Endodermal cell (in vitro differentiated cells): ENCODE results near the gene TIMM50. TPM values are rescaled to one million over a fixed set of nuclear protein-coding genes. Genes with fewer than 3 reads are reported as not detected.

ENCODE experiments used
- DNase-seq: peaks from one replicate; pipeline ENCODE4 v3.0.0-alpha.2; 2017
- H3K27ac ChIP-seq: 2 replicates; pipeline ENCODE4 v1.5.1; 2013; ENCODE audit warnings: mild to moderate bottlenecking, low read depth, low read length, moderate library complexity
- H3K27me3 ChIP-seq: 2 replicates; pipeline ENCODE4 v1.6.1; 2013; ENCODE audit warnings: mild to moderate bottlenecking, low read length, moderate library complexity; ENCODE audit not compliant: insufficient read depth, control insufficient read depth, poor library complexity, severe bottlenecking
- H3K36me3 ChIP-seq: 2 replicates; pipeline ENCODE4 v1.7.0; 2013; ENCODE audit warnings: mild to moderate bottlenecking, low read length, moderate library complexity; ENCODE audit not compliant: control insufficient read depth, insufficient read depth
- H3K4me1 ChIP-seq: one replicate; pipeline ENCODE4 v1.7.0; 2013; ENCODE audit warnings: low read length; ENCODE audit not compliant: control insufficient read depth, insufficient read depth
- H3K4me3 ChIP-seq: 2 replicates; pipeline ENCODE4 v1.5.1; 2013; ENCODE audit warnings: mild to moderate bottlenecking, low read length, moderate library complexity
- H3K9ac ChIP-seq: 2 replicates; pipeline ENCODE4 v1.6.1; 2013; ENCODE audit warnings: mild to moderate bottlenecking, low read length, moderate library complexity; ENCODE audit not compliant: poor library complexity, severe bottlenecking; ENCODE audit errors: extremely low read depth
- H3K9me3 ChIP-seq: 2 replicates; pipeline ENCODE4 v1.6.1; 2013; ENCODE audit warnings: mild to moderate bottlenecking, low read length, moderate library complexity; ENCODE audit not compliant: control insufficient read depth
- H3K27ac Mint-ChIP-seq: 2 replicates; pipeline ENCODE4 v1.8.0; 2020; ENCODE audit warnings: mixed read lengths
- H3K27me3 Mint-ChIP-seq: 2 replicates; pipeline ENCODE4 v1.8.0; 2021; ENCODE audit warnings: mild to moderate bottlenecking, mixed read lengths; ENCODE audit not compliant: insufficient read depth
- H3K36me3 Mint-ChIP-seq: 2 replicates; pipeline ENCODE4 v1.8.0; 2020; ENCODE audit warnings: low read depth, mixed read lengths
- H3K4me1 Mint-ChIP-seq: 2 replicates; pipeline ENCODE4 v1.8.0; 2020; ENCODE audit warnings: mixed read lengths
- H3K4me3 Mint-ChIP-seq: 2 replicates; pipeline ENCODE4 v1.8.0; 2020; ENCODE audit warnings: mild to moderate bottlenecking, moderate library complexity, mixed read lengths
- H3K9me3 Mint-ChIP-seq: 2 replicates; pipeline ENCODE4 v1.8.0; 2020; ENCODE audit warnings: mild to moderate bottlenecking, mixed read lengths
- WGBS, 2 experiments: methylation state at CpG; one replicate each; pipeline versions ENCODE4 v1.1.5 to v1.1.7; 2013; ENCODE audit warnings: missing lambda C conversion rate in 2 of 2, mixed read lengths in 1 of 2; ENCODE audit not compliant: insufficient coverage in 1 of 2, insufficient read length in 1 of 2; 5-methylcytosine and 5-hydroxymethylcytosine counted together
- total RNA-seq, 2 donors: library from RNA; stranded (reverse); fragmentation: NEBNext Ultra II Directional in 1 of 2; extraction: Animal tissue kit (Norgen Biotek cat#: 25700) in 1 of 2; gene quantifications; 2 replicates in 1 of 2; 3 replicates in 1 of 2; pipeline ENCODE4 v1.2.1, GENCODE V29; 2021
- TF ChIP-seq, protein P1 (sequence below): fragments of 200-600 bp; sonication (generic); conservative IDR thresholded peaks from 2 replicates; pipeline ENCODE4 v1.5.0; 2021; ENCODE audit warnings: antibody characterized with exemption, mild to moderate bottlenecking

The TIMM50 gene
- total RNA-seq, 2 donors from 2014 or later, result 87.8 to 94.6 TPM

DNA sequence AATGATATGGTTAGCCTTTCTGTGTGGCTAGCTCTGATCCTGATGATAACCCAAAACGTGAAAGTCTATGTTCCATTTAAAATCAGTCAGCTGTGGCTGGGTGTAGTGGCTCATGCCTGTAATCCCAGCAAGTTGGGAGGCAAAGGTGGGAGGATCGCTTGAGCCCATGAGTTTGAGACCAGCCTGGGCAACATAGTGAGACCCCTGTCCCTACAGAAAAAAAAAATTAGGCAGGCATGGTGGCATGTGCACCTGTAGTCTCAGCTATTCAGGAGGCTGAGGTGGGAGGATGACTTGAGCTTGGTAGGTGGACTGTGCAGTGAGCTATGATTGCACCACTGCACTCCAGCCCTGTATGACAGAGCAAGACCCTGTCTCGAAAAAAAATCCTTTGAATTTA, 53.2 kb downstream of the TIMM50 start:
- no peaks in the 10 kb centered on the region for H3K27me3 ChIP-seq
- H3K4me1 ChIP-seq, result no peaks in the 10 kb centered on the region
- Mint-ChIP-seq H3K27me3 (peaks cover 7% of the 10 kb centered on the region), H3K4me1 (peaks cover 10% of the 10 kb centered on the region), H3K4me3 (no peak overlapping the region), H3K36me3 (no peaks in the 10 kb centered on the region), H3K27ac (no peak overlapping the region), H3K9me3 (no peaks in the 10 kb centered on the region)
- no peak overlapping the region for H3K4me3 ChIP-seq
- no peak overlapping the region for H3K27ac ChIP-seq
- TF ChIP-seq, protein P1, sequence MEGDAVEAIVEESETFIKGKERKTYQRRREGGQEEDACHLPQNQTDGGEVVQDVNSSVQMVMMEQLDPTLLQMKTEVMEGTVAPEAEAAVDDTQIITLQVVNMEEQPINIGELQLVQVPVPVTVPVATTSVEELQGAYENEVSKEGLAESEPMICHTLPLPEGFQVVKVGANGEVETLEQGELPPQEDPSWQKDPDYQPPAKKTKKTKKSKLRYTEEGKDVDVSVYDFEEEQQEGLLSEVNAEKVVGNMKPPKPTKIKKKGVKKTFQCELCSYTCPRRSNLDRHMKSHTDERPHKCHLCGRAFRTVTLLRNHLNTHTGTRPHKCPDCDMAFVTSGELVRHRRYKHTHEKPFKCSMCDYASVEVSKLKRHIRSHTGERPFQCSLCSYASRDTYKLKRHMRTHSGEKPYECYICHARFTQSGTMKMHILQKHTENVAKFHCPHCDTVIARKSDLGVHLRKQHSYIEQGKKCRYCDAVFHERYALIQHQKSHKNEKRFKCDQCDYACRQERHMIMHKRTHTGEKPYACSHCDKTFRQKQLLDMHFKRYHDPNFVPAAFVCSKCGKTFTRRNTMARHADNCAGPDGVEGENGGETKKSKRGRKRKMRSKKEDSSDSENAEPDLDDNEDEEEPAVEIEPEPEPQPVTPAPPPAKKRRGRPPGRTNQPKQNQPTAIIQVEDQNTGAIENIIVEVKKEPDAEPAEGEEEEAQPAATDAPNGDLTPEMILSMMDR, result no peak
- WGBS, 2 experiments, result 77 to 87% methylated on average over 3 of the region's 3 CpGs
- H3K9ac ChIP-seq, result no peak overlapping the region
- peaks cover 7% of the 10 kb centered on the region for H3K9me3 ChIP-seq
- no peak for DNase-seq
- peaks cover 5% of the 10 kb centered on the region for H3K36me3 ChIP-seq

DNA sequence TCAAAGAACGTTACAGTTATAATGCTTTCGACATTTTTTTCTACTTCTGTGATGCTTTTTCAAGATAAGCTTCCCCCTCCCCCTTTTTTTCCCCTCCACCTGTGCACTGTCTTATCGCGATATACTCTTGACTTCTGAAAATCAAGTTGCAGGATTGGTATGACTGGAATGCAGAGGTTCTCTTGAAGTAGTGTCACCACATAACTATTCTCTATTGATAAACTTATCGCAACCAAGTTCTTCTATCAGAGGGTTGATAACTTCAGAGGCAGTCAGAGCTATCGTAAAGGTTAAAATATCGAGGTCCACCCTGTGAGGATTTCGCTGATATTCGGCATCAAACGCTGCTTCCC, 58.5 kb downstream of the TIMM50 start:
- peak overlapping the region; percentile 87 for H3K4me3 Mint-ChIP-seq
- Histone ChIP-seq H3K27ac (peak overlapping the region; percentile 85), H3K9ac (peak overlapping the region; percentile 99), H3K4me1 (no peaks in the 10 kb centered on the region), H3K36me3 (peaks cover 5% of the 10 kb centered on the region), H3K9me3 (no peaks in the 10 kb centered on the region), H3K4me3 (peak overlapping the region; percentile 95), H3K27me3 (no peaks in the 10 kb centered on the region)
- H3K27ac Mint-ChIP-seq, result peak overlapping the region; percentile 97
- 8 to 10% methylated on average over 6 to 8 of the region's 10 CpGs for WGBS, 2 experiments
- H3K4me1 Mint-ChIP-seq, result peaks cover 24% of the 10 kb centered on the region
- TF ChIP-seq, protein P1, result no peak
- H3K36me3 Mint-ChIP-seq, result no peaks in the 10 kb centered on the region
- H3K9me3 Mint-ChIP-seq, result no peaks in the 10 kb centered on the region
- no peak for DNase-seq
- H3K27me3 Mint-ChIP-seq, result peaks cover 3% of the 10 kb centered on the region

DNA sequence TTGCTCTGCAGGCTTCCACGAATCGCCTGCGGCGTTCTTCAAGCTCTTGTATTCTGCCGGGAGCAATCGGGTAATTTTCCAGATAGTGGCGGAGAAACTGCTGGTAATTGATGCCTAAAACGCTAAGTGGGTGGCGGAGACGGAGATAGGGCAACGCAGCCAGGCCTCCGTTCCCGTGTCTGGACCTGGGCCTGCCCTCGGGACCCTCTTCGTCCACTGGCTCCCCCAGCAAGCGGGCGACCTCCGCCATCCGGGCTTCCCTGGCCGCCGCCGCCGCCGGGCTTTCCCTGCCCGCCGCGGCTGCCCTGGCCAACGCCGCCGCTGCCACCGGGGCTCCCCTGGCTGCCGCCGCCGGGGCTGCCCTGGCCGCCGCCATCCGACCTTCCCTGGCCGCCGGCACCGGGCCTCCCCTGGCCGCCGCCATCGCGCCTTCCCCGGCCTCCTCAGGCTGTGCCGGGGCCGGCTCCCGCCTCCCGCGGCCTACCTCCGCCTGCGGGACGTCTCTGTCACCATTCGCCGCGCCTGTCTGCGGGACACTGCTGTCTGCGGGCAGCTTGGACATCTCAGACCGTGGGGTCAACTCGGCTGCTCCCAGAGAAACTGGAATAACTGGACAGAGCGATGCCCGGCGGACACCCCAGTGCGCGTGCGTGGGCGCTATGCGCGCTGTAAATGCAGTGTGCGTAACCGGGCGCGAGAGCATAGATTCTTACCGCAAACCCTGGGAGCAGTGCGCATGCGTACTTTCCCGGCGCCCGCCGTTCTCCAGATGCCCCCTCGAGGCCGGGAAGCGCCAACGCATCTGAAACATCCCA, 59.1 kb downstream of the TIMM50 start, which contains the start of gene EID2:
Gene EID2, minus strand, starts transcription at position 644 of the 815 bp plus-strand sequence. Its CDS starts 82 bp downstream, at position 562.
- H3K27me3 Mint-ChIP-seq, result peaks cover 2% of the 10 kb centered on the region
- no peaks in the 10 kb centered on the region for H3K4me1 ChIP-seq
- no peaks in the 10 kb centered on the region for H3K27me3 ChIP-seq
- peak within 1 kb of the TSS; percentile 99 for H3K9ac ChIP-seq
- H3K4me1 Mint-ChIP-seq, result peaks cover 24% of the 10 kb centered on the region
- no peaks in the 10 kb centered on the region for H3K36me3 Mint-ChIP-seq
- peaks cover 5% of the 10 kb centered on the region for H3K36me3 ChIP-seq
- WGBS, 2 experiments, result 0% methylated on average over 39 to 84 of the region's 84 CpGs
- H3K27ac Mint-ChIP-seq, result peak within 1 kb of the TSS; percentile 98
- H3K9me3 Mint-ChIP-seq, result no peaks in the 10 kb centered on the region
- DNase-seq, result peak; percentile 96
- no peaks in the 10 kb centered on the region for H3K9me3 ChIP-seq
- TF ChIP-seq, protein P1, result peak; percentile 81
- peak within 1 kb of the TSS; percentile 85 for H3K27ac ChIP-seq
- peak within 1 kb of the TSS; percentile 87 for H3K4me3 Mint-ChIP-seq
- H3K4me3 ChIP-seq, result peak within 1 kb of the TSS; percentile 95
